Smooth muscle cell (in vitro differentiated cells): ENCODE data around the gene PFN1. TPM values are rescaled to one million over a fixed set of nuclear protein-coding genes. Genes with fewer than 3 reads are reported as not detected.

ENCODE experiments used
- DNase-seq: peaks from one replicate; lab custom pipeline; 2025; ENCODE audit not compliant: unreplicated experiment; lab: John Stamatoyannopoulos, UW
- H2AFZ ChIP-seq: fragments of 200-600 bp; sonication (generic); 2 replicates; pipeline ENCODE4 v1.6.0; 2016; ENCODE audit warnings: antibody characterized with exemption, low read depth, mild to moderate bottlenecking
- H3F3A ChIP-seq: fragments of 200-600 bp; sonication (generic); 2 replicates; pipeline ENCODE4 v1.6.0; 2017; ENCODE audit warnings: antibody characterized with exemption, low read depth
- H3K27ac ChIP-seq: fragments of 200-600 bp; sonication (generic); 2 replicates; pipeline ENCODE4 v1.5.1; 2016; ENCODE audit warnings: low read depth, mild to moderate bottlenecking
- H3K27me3 ChIP-seq: fragments of 200-600 bp; sonication (generic); 2 replicates; pipeline ENCODE4 v1.6.1; 2016; ENCODE audit warnings: low read depth, mild to moderate bottlenecking
- H3K36me3 ChIP-seq: fragments of 200-600 bp; sonication (generic); 2 replicates; pipeline ENCODE4 v1.5.1; 2016; ENCODE audit warnings: low read depth
- H3K4me1 ChIP-seq: fragments of 200-600 bp; sonication (generic); 2 replicates; pipeline ENCODE4 v1.5.1; 2016; ENCODE audit warnings: low read depth
- H3K4me2 ChIP-seq: fragments of 200-600 bp; sonication (generic); 2 replicates; pipeline ENCODE4 v1.6.0; 2016; ENCODE audit warnings: mild to moderate bottlenecking
- H3K4me3 ChIP-seq: fragments of 200-600 bp; sonication (generic); 2 replicates; pipeline ENCODE4 v1.5.1; 2016; ENCODE audit warnings: mild to moderate bottlenecking
- H3K79me2 ChIP-seq: fragments of 200-600 bp; sonication (generic); 2 replicates; pipeline ENCODE4 v1.6.0; 2016; ENCODE audit warnings: low read depth, mild to moderate bottlenecking
- H3K9ac ChIP-seq: fragments of 200-600 bp; sonication (generic); 2 replicates; pipeline ENCODE4 v1.6.0; 2016; ENCODE audit warnings: low read depth
- H3K9me3 ChIP-seq: fragments of 200-600 bp; sonication (generic); replicated peaks from 2 replicates; pipeline ENCODE4 v1.5.1; 2016; ENCODE audit warnings: low read depth
- H4K20me1 ChIP-seq: fragments of 200-600 bp; sonication (generic); 2 replicates; pipeline ENCODE4 v1.6.0; 2016; ENCODE audit warnings: low read depth
- CTCF ChIP-seq: fragments of 200-600 bp; sonication (generic); IDR thresholded peaks from 2 replicates; pipeline ENCODE4 v1.5.1; 2017; ENCODE audit warnings: borderline replicate concordance, mild to moderate bottlenecking, antibody characterized with exemption; ENCODE audit not compliant: insufficient read depth, poor library complexity, severe bottlenecking
- WGBS: methylation state at CpG from one replicate; pipeline ENCODE4 v1.1.7; 2016; ENCODE audit warnings: low lambda C conversion rate; 5-methylcytosine and 5-hydroxymethylcytosine counted together
- polyA plus RNA-seq: library from polyadenylated mRNA; unstranded; fragments of >200 nt; fragmentation: Nextera tagmentation; extraction: Ambion mirVana; gene quantifications from 2 replicates; pipeline ENCODE4 v1.2.1, GENCODE V29; 2016
- total RNA-seq: library from RNA; depleted of rRNA; stranded (reverse); fragments of >200 nt; gene quantifications from 2 replicates; pipeline ENCODE4 v1.2.3, GENCODE V29; 2014

The PFN1 gene
- total and polyA plus RNA-seq, 2 experiments from 2014 or later, result 838 to 1,485 TPM

GRCh38 chr17:4934173-4934979 is 14.0 kb downstream of the PFN1 start:
- no peaks in the 10 kb centered on the region for H3K27me3 ChIP-seq
- no peak overlapping the region for H3K27ac ChIP-seq
- no peaks in the 10 kb centered on the region for H3F3A ChIP-seq
- no peak for DNase-seq
- no peaks in the 10 kb centered on the region for H4K20me1 ChIP-seq
- H3K9me3 ChIP-seq, result no peaks in the 10 kb centered on the region
- H2AFZ ChIP-seq, result no peak overlapping the region
- 57% methylated on average over 14 of the region's 14 CpGs for WGBS
- no peaks in the 10 kb centered on the region for H3K36me3 ChIP-seq
- peaks cover 5% of the 10 kb centered on the region for H3K4me1 ChIP-seq
- H3K4me2 ChIP-seq, result peak overlapping the region; percentile 61
- H3K9ac ChIP-seq, result no peak overlapping the region
- no peak overlapping the region for H3K4me3 ChIP-seq
- H3K79me2 ChIP-seq, result peaks cover 11% of the 10 kb centered on the region
- TF ChIP-seq CTCF, result peak; percentile 11

- Histone ChIP-seq H3K9ac (no peak overlapping the region), H4K20me1 (no peaks in the 10 kb centered on the region), H3K27ac (no peak overlapping the region), H3K27me3 (no peaks in the 10 kb centered on the region), H3K36me3 (no peaks in the 10 kb centered on the region), H3K4me1 (peaks cover under 1% of the 10 kb centered on the region), H3K79me2 (peaks cover 6% of the 10 kb centered on the region), H3F3A (no peaks in the 10 kb centered on the region), H2AFZ (no peak overlapping the region), H3K4me3 (no peak overlapping the region), H3K4me2 (peak overlapping the region; percentile 61), H3K9me3 (no peaks in the 10 kb centered on the region)
- WGBS, result 97% methylated on average over 6 of the region's 16 CpGs
- no peak for DNase-seq
- no peak for TF ChIP-seq CTCF
These were observed 14.7 kb downstream of the PFN1 start for GRCh38 chr17:4933646-4934045.

- no peak for DNase-seq
- H3K27ac ChIP-seq, result no peak overlapping the region
- no peaks in the 10 kb centered on the region for H3K9me3 ChIP-seq
- H3K36me3 ChIP-seq, result no peaks in the 10 kb centered on the region
- H3K4me1 ChIP-seq, result no peaks in the 10 kb centered on the region
- no peak overlapping the region for H3K4me3 ChIP-seq
- TF ChIP-seq CTCF, result no peak
- WGBS, result 88% methylated on average over 12 of the region's 12 CpGs
- no peak overlapping the region for H2AFZ ChIP-seq
- H3K4me2 ChIP-seq, result no peak overlapping the region
- H3K9ac ChIP-seq, result no peak overlapping the region
- no peaks in the 10 kb centered on the region for H3F3A ChIP-seq
- no peaks in the 10 kb centered on the region for H4K20me1 ChIP-seq
- H3K79me2 ChIP-seq, result no peaks in the 10 kb centered on the region
- H3K27me3 ChIP-seq, result no peaks in the 10 kb centered on the region
These were observed 15.6 kb downstream of the PFN1 start for GRCh38 chr17:4932756-4933155.

GRCh38 chr17:4931963-4932362 is 16.4 kb downstream of the PFN1 start, which contains the start of gene GP1BA:
Gene GP1BA, plus strand, starts transcription at chr17:4932277. Its CDS starts 328 bp downstream, at chr17:4932605.
- Histone ChIP-seq H3K36me3 (no peaks in the 10 kb centered on the region), H3K9me3 (no peaks in the 10 kb centered on the region), H3K4me3 (no peak within 1 kb of the TSS), H3K27ac (no peak within 1 kb of the TSS), H3K9ac (no peak within 1 kb of the TSS), H4K20me1 (no peaks in the 10 kb centered on the region), H3K4me2 (no peak within 1 kb of the TSS), H3K79me2 (no peaks in the 10 kb centered on the region), H2AFZ (no peak within 1 kb of the TSS), H3F3A (no peaks in the 10 kb centered on the region), H3K4me1 (no peaks in the 10 kb centered on the region), H3K27me3 (no peaks in the 10 kb centered on the region)
- no peak for DNase-seq
- 90% methylated on average over 14 of the region's 14 CpGs for WGBS
- no peak for TF ChIP-seq CTCF
